LNCaP clone FGC (cell line): Measurements from ENCODE around the gene HDHD5.

Experiments
- DNase-seq: peaks from one replicate; pipeline ENCODE4 v3.0.0-alpha.2; 2011; ENCODE audit warnings: low read depth
- H3K4me3 ChIP-seq: 2 replicates; pipeline ENCODE4 v1.5.1; 2011; ENCODE audit warnings: mild to moderate bottlenecking, low read depth, low read length, control low read depth
- TF ChIP-seq, protein P1 (sequence below): IDR thresholded peaks from 2 replicates; pipeline ENCODE4 v1.5.1; 2012; ENCODE audit warnings: mild to moderate bottlenecking; ENCODE audit not compliant: control insufficient read depth, insufficient read depth; ENCODE audit errors: extremely low read depth

The HDHD5 gene

DNA sequence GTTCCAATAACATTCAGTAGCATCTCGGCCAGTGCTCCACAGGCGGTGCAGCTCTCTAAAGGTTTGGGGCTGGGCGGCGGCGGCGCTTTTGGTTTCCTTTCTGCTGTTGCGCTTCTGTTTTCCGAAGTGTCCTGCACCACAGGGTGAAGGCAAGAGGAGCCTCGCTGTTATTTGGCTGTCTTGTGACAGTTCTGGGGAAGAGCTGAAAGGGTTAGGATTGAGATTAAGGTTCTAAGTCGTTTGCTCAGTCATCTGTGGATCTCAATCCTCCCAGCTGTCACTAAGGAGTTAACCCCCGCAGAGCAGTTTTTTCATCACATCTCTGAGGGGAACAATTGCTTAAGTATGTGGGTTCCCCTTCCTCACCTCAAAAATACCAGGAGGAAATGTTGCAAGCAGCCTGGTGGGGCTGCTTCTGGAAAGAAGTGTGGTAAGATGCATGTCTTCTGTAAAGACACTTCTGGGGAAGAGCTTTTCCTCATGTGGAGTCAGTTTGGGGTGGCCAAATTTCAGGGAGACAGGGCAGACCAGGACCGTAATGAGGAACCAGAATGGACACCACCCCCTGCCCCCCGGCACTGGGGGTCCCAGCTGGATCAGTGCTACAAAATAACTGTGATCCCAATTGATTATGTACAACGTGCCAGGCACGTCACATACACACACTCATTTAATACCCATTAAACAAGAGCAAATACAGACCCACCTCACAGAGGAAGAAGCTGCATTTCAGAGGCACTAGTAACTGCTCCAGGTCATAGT lies 52.1 kb downstream of the HDHD5 start:
- no peak for DNase-seq
- TF ChIP-seq, protein P1, sequence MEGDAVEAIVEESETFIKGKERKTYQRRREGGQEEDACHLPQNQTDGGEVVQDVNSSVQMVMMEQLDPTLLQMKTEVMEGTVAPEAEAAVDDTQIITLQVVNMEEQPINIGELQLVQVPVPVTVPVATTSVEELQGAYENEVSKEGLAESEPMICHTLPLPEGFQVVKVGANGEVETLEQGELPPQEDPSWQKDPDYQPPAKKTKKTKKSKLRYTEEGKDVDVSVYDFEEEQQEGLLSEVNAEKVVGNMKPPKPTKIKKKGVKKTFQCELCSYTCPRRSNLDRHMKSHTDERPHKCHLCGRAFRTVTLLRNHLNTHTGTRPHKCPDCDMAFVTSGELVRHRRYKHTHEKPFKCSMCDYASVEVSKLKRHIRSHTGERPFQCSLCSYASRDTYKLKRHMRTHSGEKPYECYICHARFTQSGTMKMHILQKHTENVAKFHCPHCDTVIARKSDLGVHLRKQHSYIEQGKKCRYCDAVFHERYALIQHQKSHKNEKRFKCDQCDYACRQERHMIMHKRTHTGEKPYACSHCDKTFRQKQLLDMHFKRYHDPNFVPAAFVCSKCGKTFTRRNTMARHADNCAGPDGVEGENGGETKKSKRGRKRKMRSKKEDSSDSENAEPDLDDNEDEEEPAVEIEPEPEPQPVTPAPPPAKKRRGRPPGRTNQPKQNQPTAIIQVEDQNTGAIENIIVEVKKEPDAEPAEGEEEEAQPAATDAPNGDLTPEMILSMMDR: no peak
- H3K4me3 ChIP-seq: no peak overlapping the region

DNA sequence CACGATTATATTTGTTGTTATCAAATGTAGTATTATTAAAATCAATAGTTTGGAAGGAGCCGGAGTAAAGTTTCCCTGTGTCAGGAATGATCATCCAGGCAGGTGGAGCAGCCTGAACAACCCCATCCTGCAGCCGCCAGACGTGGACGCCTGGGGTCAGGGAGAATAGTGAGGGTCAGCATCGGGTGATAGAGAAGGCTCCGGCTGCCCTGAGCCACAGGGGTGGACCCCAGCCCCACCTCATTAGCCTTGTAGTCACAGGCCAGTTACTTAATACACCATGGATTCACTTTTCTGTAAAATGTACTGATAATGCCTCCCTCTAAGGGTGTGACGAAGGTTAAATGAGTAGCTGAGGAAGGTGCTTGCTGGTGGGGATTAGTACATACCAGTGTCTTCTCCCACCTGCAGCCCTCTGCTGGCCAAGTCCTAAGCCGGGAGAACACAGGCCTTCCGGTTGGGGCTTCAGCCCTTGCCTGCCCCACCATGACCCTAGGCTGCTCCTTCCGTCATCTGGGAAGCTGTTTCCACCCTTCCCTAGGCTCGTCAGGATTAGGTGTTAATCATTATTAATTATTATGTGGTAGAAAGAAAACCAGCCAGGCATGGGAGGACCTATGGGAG lies 52.8 kb downstream of the HDHD5 start:
- TF ChIP-seq, protein P1: no peak
- DNase-seq: no peak
- H3K4me3 ChIP-seq: no peak overlapping the region

DNA sequence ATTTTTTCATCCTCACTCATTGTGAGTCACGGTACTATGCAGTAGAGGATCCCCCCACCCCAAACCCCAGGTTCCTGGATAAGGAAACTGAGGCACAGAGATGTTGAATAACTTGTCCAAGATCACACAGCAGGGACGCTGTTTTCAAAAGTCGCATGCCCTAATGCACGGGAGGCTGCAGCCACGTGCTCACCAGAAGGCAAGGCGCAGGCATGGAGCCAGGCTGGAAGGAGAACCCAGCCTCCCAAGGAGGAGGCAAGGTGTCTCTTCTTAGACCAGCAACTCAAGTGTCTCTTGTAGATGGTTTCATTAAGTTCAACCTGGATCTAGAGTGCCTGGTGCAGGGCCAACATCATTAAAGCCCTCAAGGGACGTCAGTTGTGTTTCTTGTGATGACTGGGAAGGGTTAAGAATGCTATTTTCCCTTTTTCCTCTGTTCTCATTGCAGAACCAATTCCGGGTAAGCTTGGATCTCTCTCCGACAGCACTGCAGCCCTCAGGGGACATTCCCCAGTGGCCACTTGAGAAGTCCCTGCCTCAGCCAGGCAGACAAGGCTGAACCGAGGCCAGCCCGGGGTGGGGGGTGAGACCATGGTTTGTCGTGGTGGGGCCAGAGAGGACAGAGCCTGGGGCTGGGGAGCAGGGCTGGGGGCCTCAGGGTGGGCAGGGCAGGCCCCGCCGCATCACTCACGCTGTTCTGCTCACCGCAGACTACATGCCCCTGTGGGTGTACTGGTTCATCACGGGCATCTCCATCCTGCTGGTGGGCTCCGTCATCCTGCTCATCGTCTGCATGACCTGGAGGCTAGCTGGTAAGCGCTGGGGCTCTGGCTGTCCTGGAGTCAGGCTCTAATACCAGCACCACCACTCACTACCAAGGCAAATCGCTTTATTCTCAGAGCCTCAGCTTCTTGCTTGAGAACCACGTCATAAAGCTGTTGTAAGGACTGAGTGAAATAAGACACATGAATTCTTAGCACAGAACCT lies 53.6 kb downstream of the HDHD5 start:
- TF ChIP-seq, protein P1: no peak
- no peak overlapping the region for H3K4me3 ChIP-seq
- DNase-seq: no peak

DNA sequence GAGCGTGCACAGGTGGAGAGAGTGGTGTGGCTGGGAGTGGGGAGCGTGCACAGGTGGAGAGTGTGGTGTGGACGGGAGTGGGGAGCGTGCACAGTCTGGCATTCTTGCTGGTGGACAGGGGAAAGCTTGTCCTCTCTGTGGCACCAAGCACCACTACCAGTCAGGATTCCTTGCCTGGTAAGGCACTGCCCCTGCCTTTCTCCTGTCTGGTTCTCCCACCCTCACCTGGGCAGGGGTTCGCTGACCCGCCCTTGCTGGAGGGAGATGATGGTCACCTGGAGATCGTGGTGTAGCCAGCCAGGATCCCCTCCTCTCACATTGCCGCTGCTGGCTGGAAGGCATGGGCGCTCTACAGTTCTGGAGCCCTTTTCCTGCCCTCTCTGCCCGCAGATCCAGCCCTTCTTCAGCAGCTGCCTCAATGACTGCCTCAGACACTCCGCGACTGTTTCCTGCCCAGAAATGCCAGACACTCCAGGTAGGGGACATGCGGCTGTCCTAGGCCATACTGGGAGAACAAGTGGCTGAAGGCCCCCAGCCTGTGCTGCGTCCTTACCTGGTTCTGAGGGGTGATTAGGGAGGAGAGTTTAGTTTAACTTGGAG lies 54.6 kb downstream of the HDHD5 start:
- no peak overlapping the region for H3K4me3 ChIP-seq
- TF ChIP-seq, protein P1: no peak
- no peak for DNase-seq

DNA sequence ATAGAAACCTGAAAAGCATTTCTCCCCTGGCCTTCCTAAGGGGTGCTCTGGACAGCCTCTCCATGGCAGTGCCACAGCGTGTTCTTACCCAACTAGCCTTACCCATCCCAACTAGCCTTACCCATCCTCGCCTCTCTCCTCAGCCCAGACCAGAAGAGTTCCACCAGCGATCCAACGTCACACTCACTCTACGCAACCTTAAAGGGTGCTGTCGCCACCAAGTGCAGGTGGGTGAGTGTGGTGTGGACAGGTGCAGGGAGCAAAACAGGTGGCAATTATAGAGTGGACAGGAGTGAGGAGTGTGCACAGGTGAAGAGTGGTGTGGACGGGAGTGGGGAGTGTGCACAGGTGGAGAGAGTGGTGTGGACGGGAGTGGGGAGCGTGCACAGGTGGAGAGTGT lies 55.7 kb downstream of the HDHD5 start:
- DNase-seq: no peak
- TF ChIP-seq, protein P1: no peak

DNA sequence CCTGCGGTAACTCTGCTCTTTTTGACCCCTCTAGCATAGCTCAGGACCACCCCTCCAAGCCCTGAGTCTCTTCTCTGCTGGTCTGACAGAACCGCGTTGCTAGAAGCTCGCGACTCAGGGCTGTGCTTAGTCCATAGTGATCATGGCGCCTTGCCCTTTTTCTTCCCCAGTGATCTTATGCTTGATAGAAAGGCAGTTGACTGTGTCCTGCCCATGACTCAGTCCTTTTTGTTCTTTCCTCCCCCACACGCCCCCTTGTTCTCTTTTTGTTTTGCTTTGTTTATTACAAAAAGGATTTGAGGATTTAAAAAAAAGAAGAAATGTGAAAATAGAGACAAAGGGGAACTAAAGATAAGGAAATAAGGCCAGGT lies 56.8 kb downstream of the HDHD5 start:
- H3K4me3 ChIP-seq: no peak overlapping the region
- no peak for DNase-seq
- TF ChIP-seq, protein P1: no peak

More for the DNA sequence above, 55.7 kb downstream of the HDHD5 start:
- H3K4me3 ChIP-seq: no peak overlapping the region
